ENCODE results near the gene ARHGEF33. TPM values are rescaled to one million over a fixed set of nuclear protein-coding genes. Genes with fewer than 3 reads are reported as not detected.

Gene ARHGEF33
- total RNA-seq, 1 donor from 2014 or later, result 6.4 TPM

GRCh38 chr2:38978296-38978903 lies 88.7 kb downstream of the ARHGEF33 start:
- Histone ChIP-seq H3K36me3 (peaks cover 0 to 3% of the 10 kb centered on the region in 2 donors), H3K4me1 (no peaks in the 10 kb centered on the region), H3K4me3 (no peak overlapping the region), H3K27me3 (no peaks in the 10 kb centered on the region), H3K27ac (no peak overlapping the region), H3K9me3 (no peaks in the 10 kb centered on the region)
- TF ChIP-seq CTCF (IDR thresholded peaks at IDR 0.05), result no peak
- intact Hi-C loops (cut with DNase I), result no loop called here
- DNase-seq (ENCODE audit: low spot score in 2 of 2), result no peak

GRCh38 chr2:38978908-38979307 lies 89.2 kb downstream of the ARHGEF33 start:
- H3K27ac ChIP-seq, result no peak overlapping the region
- no peak for DNase-seq (ENCODE audit: low spot score in 2 of 2)
- H3K4me1 ChIP-seq, result no peaks in the 10 kb centered on the region
- intact Hi-C loops (cut with DNase I), result no loop called here
- H3K9me3 ChIP-seq, result no peaks in the 10 kb centered on the region
- H3K36me3 ChIP-seq, result peaks cover 3 to 6% of the 10 kb centered on the region in 2 donors
- H3K4me3 ChIP-seq, result no peak overlapping the region
- H3K27me3 ChIP-seq, result no peaks in the 10 kb centered on the region
- no peak for TF ChIP-seq CTCF (IDR thresholded peaks at IDR 0.05)

GRCh38 chr2:38981003-38981669 lies 91.5 kb downstream of the ARHGEF33 start:
- H3K4me3 ChIP-seq, result no peak overlapping the region
- H3K27me3 ChIP-seq, result no peaks in the 10 kb centered on the region
- no peak overlapping the region for H3K27ac ChIP-seq
- no peaks in the 10 kb centered on the region for H3K9me3 ChIP-seq
- intact Hi-C loops (cut with DNase I), result no loop called here
- no peak for TF ChIP-seq CTCF (IDR thresholded peaks at IDR 0.05)
- H3K36me3 ChIP-seq, result peaks cover 19 to 26% of the 10 kb centered on the region in 2 donors
- DNase-seq (ENCODE audit: low spot score in 2 of 2), result no peak
- H3K4me1 ChIP-seq, result no peaks in the 10 kb centered on the region

- H3K36me3 ChIP-seq, result peaks cover 23 to 32% of the 10 kb centered on the region in 2 donors
- H3K27ac ChIP-seq, result no peak overlapping the region
- DNase-seq (ENCODE audit: low spot score in 2 of 2), result no peak
- no peaks in the 10 kb centered on the region for H3K4me1 ChIP-seq
- H3K4me3 ChIP-seq, result no peak overlapping the region
- intact Hi-C loops (cut with DNase I), result no loop called here
- no peaks in the 10 kb centered on the region for H3K27me3 ChIP-seq
- TF ChIP-seq CTCF (IDR thresholded peaks at IDR 0.05), result no peak
- no peaks in the 10 kb centered on the region for H3K9me3 ChIP-seq
Observed at GRCh38 chr2:38981670-38982357, 92.1 kb downstream of the ARHGEF33 start.

- TF ChIP-seq CTCF (IDR thresholded peaks at IDR 0.05), result no peak
- intact Hi-C loops (cut with DNase I), result no loop called here
- Histone ChIP-seq H3K27ac (no peak overlapping the region), H3K4me3 (no peak overlapping the region), H3K4me1 (no peaks in the 10 kb centered on the region), H3K9me3 (no peaks in the 10 kb centered on the region), H3K27me3 (no peaks in the 10 kb centered on the region), H3K36me3 (peaks cover 29 to 37% of the 10 kb centered on the region in 2 donors)
- DNase-seq (ENCODE audit: low spot score in 2 of 2), result no peak
Observed at GRCh38 chr2:38982498-38982897, 92.8 kb downstream of the ARHGEF33 start.
